ENCODE measurements around the gene CDH13.

- no peak for TF ChIP-seq EZH2 (IDR thresholded peaks at IDR 0.05)
- TF ChIP-seq POLR2AphosphoS5 (IDR thresholded peaks at IDR 0.05; ENCODE audit: borderline replicate concordance, low read depth, low read length), result no peak
- no peak for TF ChIP-seq FOXP2 (optimal IDR thresholded peaks at IDR 0.05; ENCODE audit: control extremely low read depth, extremely low read length, insufficient read depth)
These were observed 952.3 kb downstream of the CDH13 start for GRCh38 chr16:83579027-83579426.

All from SK-N-MC (cell line).